Fibroblast of peridontal ligament (primary cell): Measurements from ENCODE around the gene GLRA3.
A peak's percentile ranks its signal among the peaks of the same experiment; 100 is the strongest.
"Not testable (repeated sequence)": the region's sequence is repeated elsewhere in the genome, so short reads cannot be mapped to it uniquely, and the experiment has no call there.

ENCODE experiments used
- DNase-seq: peaks from one replicate; pipeline ENCODE4 v3.0.0-alpha.2; 2010; ENCODE audit errors: extremely low read depth

Gene GLRA3

GRCh38 chr4:174714393-174715211 lies 114.4 kb downstream of the GLRA3 start:
- peak; percentile 64 for DNase-seq

DNA sequence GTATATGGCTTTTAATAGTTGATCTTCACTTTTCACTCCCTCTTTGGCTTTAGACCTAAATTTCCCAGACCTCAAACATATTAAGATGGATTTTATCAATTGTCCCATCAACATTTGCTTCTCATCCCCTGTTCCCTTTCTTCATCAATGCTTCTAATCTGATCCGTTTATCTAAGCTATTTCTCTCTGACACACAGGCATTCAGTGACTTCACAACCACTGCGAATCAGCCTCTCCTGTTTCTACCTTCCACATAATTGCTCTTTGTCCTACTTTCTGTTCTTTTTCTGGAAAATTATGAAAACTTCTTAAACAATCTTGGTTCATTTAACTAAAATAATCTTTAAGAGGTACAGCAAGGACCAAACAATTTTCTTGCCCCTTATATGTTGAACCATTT lies 115.2 kb downstream of the GLRA3 start:
- DNase-seq: no peak

DNA sequence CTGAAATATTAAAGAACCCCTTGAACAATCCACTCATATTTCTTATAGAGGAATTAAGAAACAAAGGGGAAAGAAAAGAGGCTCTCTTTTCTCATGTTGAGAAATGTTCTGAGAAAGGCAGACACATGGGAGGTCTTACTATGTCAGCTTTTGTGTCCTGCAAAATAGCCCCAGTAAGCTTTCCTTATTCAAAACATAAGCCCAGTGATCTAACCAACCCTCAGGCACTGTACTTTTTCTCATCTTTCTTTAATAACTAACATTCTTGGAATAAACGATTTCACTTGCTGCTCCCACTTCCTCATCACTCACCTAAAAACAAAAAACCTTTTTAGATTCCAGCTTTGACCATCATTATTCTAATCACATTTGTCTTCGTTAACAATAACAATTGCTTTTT lies 115.9 kb downstream of the GLRA3 start:
- no peak for DNase-seq

GRCh38 chr4:174709526-174709925 lies 119.5 kb downstream of the GLRA3 start:
- DNase-seq: peak; percentile 47

DNA sequence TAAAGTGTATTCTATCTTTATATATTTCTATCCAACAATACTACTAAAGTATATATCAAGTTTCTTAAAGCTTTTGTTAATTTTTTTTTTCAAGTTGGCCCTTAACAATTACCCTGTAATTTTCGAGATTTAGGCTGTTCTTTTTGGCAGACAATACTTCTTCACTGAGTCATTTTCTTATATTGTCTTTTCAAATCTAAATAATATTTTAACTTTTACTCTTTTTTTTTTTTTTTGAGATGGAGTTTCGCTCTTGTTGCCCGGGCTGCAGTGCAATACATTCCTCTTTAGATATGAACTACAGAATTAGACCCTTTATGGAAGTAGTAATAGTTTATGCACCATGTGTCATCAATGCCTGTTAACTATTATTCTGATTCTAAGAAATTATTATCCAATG lies 120.7 kb downstream of the GLRA3 start:
- peak; percentile 25 for DNase-seq

GRCh38 chr4:174707902-174708301 lies 121.1 kb downstream of the GLRA3 start:
- DNase-seq: no peak

DNA sequence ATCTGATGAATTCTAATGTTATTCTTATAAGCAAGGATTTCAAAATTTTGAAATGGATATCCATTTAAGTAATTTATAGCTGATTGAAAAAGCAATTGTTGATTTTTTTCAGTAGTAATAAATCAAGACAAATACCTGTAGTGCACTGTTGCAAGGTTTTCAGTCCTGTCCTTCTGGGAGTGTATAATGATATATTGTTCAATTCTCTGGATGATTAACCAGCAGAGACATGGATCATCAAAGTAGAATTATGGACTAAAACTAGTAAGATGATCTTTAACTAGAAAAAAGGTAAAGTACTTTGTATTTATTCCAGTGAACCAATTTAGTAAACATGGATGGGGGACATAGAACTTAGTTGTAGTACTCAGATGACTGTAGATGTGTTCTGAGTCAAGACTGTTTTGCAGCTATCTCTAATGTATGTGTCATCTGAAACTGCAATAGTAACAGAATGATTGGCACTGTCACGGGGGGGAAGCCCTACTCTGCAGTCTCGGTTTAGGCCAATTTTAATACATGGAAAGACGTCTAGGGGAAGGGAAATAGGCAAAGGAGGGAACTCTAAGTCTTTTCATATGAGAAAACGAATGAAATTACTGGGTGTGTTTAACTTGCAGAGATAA lies 121.9 kb downstream of the GLRA3 start:
- DNase-seq: no peak

DNA sequence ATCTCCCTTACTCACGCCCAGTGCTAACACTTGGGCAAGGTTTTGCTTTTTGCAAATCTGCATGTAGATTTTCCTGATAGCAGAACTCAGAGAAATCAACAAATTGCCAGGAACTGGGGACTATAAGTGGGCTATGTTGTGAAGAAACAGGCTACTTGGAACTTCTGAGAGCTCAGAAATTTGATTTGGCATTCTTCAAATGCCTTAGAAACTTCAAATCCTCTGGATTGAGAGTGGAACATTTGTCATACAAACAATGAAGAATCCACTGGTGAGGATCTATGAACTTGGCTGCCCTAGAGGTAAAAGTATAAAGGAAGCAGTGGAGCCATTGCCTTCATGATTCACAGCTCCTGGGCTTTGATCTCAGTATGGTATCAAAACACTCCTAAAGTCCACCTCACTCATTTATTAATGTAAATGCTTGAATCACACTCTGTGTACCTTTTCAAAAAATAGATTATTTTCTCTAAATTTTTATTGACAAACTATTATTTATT lies 126.0 kb downstream of the GLRA3 start:
- no peak for DNase-seq

- no peak for DNase-seq
Observed at GRCh38 chr4:174699654-174700053, 129.4 kb downstream of the GLRA3 start.

- DNase-seq: peak; percentile 49
Observed at GRCh38 chr4:174697896-174698295, 131.2 kb downstream of the GLRA3 start.

DNA sequence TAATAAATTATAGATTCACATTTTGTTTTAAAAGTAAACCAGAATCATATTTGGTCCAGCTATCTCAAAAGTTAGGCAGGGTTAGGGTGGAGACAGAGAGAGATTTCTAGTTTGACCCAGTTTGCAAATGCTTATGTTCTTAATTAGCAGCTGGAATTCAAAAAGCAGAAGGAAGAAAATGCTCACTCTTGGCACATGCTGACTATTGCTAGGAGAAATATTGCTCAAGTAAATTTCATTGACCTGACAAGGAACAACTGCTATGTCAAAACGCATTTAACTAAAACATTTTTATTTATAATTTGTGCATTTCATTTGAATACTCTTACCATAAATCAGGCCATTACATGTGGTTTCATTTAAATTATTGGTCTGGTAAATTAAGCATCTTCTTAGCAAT lies 131.8 kb downstream of the GLRA3 start:
- peak; percentile 94 for DNase-seq

DNA sequence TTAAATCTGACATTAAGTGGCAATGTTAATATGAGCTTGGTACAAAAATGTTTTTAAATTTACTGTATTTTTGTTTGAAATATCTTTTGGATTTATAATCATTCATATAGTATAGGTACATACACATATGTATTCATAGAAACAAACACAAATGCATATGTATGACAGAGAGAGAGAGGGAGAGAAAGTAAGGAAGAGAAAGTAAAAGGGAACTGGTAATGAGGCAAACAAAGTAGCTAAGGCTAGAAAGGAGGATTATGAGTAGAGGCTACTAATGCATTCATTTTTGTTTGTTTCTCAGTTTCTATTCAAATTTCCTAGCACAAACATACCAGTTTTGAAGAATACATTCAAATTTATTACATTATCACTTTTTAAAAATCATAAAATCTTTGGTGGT lies 132.4 kb downstream of the GLRA3 start:
- no peak for DNase-seq

DNA sequence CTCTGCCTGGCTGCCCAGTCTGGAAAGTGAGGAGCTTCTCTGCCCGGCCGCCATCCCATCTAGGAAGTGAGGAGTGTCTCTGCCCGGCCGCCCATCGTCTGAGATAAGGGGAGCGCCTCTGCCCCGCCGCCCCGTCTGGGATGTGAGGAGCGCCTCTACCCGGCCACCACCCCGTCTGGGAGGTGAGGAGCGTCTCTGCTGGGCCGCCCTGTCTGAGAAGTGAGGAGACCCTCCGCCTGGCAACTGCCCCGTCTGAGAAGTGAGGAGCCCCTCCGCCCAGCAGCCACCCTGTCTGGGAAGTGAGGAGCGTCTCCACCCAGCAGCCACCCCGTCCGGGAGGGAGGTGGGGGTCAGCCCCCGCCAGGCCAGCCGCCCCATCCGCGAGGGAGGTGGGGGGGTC lies 137.2 kb downstream of the GLRA3 start:
- not testable (repeated sequence) for DNase-seq

- no peak for DNase-seq
Observed at GRCh38 chr4:174690665-174691064, 138.4 kb downstream of the GLRA3 start.

DNA sequence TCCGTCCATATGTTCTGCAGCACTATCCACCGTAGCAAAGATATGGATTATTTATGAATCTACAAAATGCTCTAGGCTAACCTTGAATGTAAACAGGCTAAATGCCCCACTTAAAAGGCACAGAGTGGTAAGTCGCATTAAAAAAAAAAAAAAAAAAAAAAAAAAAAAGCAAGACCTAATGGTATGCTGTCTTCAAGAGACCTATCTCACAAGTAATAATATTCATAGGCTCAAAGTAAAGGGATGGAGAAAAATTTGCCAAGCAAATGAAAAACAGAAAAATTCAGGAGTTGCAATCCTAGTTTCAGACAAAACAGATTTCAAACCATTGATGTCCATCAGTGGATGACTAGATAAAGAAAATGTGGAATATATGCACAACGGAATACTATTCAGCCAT lies 139.4 kb downstream of the GLRA3 start:
- DNase-seq: no peak

DNA sequence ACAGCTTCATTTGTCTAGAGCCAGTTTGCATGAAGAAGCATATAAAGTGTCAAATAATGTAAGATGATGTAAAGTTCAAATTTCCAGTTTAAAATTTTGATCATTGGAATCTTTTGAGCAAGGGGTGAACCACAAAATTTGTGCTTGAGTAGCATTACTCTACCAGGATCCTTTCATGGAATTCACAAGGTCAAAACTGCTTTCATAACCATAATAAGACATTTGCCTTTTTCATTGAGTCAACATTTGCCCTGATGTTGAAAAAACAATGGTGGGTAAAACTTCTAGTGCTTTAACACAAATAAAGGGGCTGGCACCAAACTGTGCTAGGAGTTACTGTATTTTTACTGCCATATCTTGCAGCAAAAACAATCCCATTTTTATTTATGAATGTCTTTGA lies 142.2 kb downstream of the GLRA3 start:
- DNase-seq: peak; percentile 29

DNA sequence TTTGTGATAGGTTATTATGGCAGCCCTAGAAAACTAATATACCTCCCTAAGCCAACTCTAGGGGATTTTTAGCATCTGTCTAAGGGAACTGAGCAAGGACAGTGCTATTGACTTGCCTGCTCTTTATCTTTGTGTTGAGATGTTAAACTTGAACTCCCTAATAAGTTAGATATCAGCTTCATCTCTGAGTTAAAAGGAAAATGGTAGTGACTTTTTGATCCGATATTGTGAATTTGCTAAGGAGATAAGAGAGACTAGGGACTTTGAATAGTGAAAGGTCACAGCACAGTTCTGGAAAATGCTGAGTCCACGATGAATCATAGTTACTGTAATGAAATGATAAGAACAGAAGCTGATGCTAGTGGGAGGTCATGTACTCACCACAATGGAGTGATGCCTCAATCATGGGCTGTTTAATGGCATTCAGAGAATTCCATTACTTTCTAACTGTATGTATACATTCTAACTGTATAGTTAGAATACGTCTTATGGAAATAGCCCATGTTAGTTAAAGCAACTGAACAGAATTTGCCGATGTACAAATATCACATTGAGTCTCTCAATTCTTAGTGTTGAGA lies 147.2 kb downstream of the GLRA3 start:
- peak; percentile 40 for DNase-seq

- peak; percentile 45 for DNase-seq
Observed at GRCh38 chr4:174674305-174674840, 154.7 kb downstream of the GLRA3 start.

DNA sequence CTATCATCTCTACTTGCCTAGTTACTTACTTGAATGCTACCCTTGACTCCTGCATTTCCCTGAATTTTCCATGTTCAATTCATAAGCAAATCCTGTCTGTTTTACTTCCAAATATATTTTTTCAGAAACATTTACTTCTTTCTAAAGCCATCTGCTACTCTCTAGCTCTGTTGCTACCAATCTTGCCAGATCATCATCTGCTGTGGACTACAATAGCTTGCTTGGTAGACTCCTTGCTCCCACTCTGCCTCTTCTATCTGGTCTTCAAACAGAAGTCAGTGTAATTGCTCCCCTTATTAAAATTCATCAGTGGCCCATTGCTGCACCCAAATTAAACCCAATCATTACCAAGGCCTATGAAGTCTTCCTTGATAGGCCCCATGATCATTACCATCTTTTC lies 155.2 kb downstream of the GLRA3 start:
- no peak for DNase-seq

DNA sequence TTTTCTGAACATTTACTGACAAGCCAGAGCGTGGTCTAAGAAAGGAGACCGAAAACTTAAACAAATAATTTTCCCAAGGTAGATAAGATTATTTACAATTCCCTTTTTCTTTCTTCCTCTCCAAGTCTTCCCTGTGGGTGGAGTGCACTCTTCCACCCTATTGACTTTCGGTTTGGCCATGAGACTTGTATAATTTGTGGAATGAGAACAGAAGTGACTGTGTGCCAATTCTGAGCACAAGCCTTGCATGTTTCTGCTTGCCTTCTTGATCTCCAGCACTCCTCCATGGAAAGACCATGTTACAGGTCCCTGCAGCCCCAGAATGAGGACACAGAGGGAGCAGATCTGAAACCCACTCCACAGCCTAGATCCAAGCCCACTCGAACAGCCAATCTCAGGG lies 156.8 kb downstream of the GLRA3 start:
- peak; percentile 55 for DNase-seq

- DNase-seq: peak; percentile 83
Observed at GRCh38 chr4:174669270-174669669, 159.8 kb downstream of the GLRA3 start.

DNA sequence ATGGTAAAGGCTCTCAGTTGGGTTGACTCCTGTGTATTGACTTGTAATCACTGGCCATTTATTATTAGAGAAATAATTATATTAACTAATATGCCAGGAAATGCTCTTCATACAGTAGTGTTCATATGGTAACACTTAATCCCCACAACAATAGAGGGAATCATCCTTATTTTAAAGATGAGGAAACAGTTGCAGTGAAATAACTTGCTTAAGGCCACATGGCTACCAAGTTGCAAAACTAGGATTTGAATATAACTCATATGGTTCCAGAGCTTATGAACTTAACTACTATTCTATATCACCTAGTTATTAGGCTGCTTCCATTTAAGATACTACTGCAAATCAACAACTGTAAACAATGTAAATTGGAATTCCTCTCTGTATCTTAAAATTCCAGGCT lies 163.2 kb downstream of the GLRA3 start:
- no peak for DNase-seq

DNA sequence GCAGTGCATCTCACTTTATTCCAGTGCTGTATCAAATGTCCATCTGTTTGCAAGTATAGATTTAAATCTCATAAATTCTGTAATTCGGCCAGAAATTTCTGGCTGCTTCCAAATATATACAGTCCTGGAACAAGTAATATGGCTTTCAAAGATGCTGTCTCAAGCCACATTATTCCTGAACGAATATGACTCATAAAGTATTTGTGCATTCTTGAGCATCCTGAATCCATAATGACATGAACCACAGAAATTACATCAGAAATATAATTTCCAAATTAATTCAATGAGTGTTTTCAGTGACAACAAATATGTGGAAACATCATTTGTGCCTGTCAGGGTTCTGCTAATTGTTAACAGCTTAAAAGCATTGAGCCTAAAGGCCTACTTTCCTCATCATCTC lies 165.8 kb downstream of the GLRA3 start:
- DNase-seq: peak; percentile 47
